Heart left ventricle (tissue), 13 donors: ENCODE data around the gene LAD1.

ENCODE experiments used
- POLR2A ChIP-seq, 2 donors: fragments of 450-650 bp; IDR thresholded peaks; one replicate each; pipeline ENCODE4 v1.6.1; 2017; ENCODE audit warnings: antibody characterized with exemption in 2 of 2, mild to moderate bottlenecking in 2 of 2, moderate library complexity in 2 of 2
- TF ChIP-seq, protein P1 (sequence below), 12 donors: fragments of 200-600 bp; sonication (generic) in 4 of 12; IDR thresholded peaks; one replicate each; pipeline versions ENCODE4 v1.5.0 to v1.8.0; 2018 to 2022; ENCODE audit warnings: antibody characterized with exemption in 12 of 12, mild to moderate bottlenecking in 5 of 12
- donor health status: ischemic (EF 13 %, LVEDD 7.1; RV severe dilation, severe dysfunction).
- donor health status: DM: no; HTN: yes; CAD: no.
- donor health status: DM: no; HTN: no; CAD: no.
- donor health status: ischemic (EF 25% LVEDD 6.9; RV normal size, moderate dysfunction).
- donor health status: ischemic (EF 25% LVEDD 5.7; RV mildly dilated, moderate dysfunction).
- donor health status: ischemic (EF 35%, LVEDD 5.7; RV mildly dilated, moderate dysfunction).
- donor health status: nonischemic (EF 11% LVEDD 7.7; RV severe dilation, severe dysfunction).
- donor health status: DM: yes; HTN: yes; CAD: no.
- donor health status: PGD.
- donor health status: ischemic (EF 29% LVEDD 5.4; RV normal size, mild dysfunction).
- donor health status: nonischemic (EF 23%, LVEDD 6.1; RV moderate dilation, normal function).

DNA sequence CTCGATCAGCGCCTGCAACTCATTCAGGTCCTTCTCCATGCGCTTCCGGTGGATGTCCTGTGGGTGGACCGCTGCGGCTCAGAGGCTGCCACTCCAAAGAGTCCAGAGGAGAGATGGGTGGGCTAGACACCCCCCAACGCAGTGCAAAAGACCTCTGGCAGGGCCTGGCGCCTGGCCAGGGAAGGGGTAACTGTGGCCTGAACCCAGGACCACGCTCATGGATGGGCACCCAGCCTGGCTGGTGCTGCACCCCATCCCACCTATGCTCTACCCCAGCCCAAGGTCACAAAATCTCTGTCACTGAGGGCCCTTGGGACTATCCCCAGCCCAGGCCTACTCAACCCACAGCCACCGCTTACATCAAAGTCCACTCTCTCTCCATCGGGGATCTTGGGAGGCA, 33.9 kb downstream of the LAD1 start:
- TF ChIP-seq, protein P1, sequence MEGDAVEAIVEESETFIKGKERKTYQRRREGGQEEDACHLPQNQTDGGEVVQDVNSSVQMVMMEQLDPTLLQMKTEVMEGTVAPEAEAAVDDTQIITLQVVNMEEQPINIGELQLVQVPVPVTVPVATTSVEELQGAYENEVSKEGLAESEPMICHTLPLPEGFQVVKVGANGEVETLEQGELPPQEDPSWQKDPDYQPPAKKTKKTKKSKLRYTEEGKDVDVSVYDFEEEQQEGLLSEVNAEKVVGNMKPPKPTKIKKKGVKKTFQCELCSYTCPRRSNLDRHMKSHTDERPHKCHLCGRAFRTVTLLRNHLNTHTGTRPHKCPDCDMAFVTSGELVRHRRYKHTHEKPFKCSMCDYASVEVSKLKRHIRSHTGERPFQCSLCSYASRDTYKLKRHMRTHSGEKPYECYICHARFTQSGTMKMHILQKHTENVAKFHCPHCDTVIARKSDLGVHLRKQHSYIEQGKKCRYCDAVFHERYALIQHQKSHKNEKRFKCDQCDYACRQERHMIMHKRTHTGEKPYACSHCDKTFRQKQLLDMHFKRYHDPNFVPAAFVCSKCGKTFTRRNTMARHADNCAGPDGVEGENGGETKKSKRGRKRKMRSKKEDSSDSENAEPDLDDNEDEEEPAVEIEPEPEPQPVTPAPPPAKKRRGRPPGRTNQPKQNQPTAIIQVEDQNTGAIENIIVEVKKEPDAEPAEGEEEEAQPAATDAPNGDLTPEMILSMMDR (IDR thresholded peaks at IDR 0.05): no peak
- no peak for TF ChIP-seq POLR2A (IDR thresholded peaks at IDR 0.05)
